ENCODE measurements around the gene CCDC51.

DNA sequence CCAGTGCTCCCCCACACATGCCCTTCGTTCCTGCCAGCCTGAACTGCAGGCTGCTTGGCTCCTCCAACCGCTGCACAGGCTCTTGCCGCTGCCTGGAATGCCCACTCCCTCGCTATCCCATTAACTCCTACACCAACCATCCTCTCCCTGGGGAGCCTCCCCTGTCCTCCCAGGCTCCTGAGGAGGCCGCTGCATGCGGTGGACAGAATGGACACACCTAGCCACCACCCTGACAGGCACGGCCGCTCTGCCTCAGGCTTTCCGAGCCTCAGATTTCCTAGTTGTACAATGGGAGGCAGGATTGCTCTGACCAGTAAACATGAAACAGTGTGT is 12.3 kb downstream of the CCDC51 start:
- TF ChIP-seq POLR2AphosphoS5 (IDR thresholded peaks at IDR 0.05) (peak in 1 of 4 donors; percentile 60), POLR2A (IDR thresholded peaks at IDR 0.05) (no peak), CTCF (IDR thresholded peaks at IDR 0.05) (no peak)
